Bronchial epithelial cell (primary cell): ENCODE results near the gene FBXL7. TPM values are rescaled to one million over a fixed set of nuclear protein-coding genes. Genes with fewer than 3 reads are reported as not detected.

ENCODE experiments used
- DNase-seq: peaks from one replicate; pipeline ENCODE4 v3.0.0-alpha.2; 2010; ENCODE audit warnings: low read depth
- FAIRE-seq: peaks from 2 replicates; lab custom pipeline; 2011; peaks lifted over from hg19 to GRCh38; lab: Jason Lieb, UNC
- H3K27me3 ChIP-seq: 2 replicates; pipeline ENCODE4 v1.5.1; 2011; ENCODE audit warnings: low read length; ENCODE audit not compliant: control insufficient read depth, insufficient read depth
- H3K36me3 ChIP-seq: 2 replicates; pipeline ENCODE4 v1.5.1; 2011; ENCODE audit warnings: low read length; ENCODE audit not compliant: control insufficient read depth, insufficient read depth
- H3K4me3 ChIP-seq: 2 replicates; pipeline ENCODE4 v1.5.1; 2011; ENCODE audit warnings: mild to moderate bottlenecking, low read depth, low read length, control low read depth
- total RNA-seq: library from RNA; depleted of rRNA; stranded (reverse); fragments of >200 nt; gene quantifications from 2 replicates; pipeline ENCODE4 v1.2.1, GENCODE V29; 2014
- TF ChIP-seq, protein P1 (sequence below): IDR thresholded peaks from 2 replicates; pipeline ENCODE4 v1.5.1; 2011; ENCODE audit warnings: mild to moderate bottlenecking, moderate library complexity, low read length, control low read depth, inconsistent platforms; ENCODE audit not compliant: insufficient read depth, severe bottlenecking

Gene FBXL7
- total RNA-seq, 1 donor from 2014 or later = 0.26 TPM

GRCh38 chr5:15459200-15459599 is 40.8 kb upstream of the FBXL7 start:
- H3K4me3 ChIP-seq = no peak overlapping the region
- FAIRE-seq (no peak), DNase-seq (no peak)
- no peaks in the 10 kb centered on the region for H3K27me3 ChIP-seq
- no peaks in the 10 kb centered on the region for H3K36me3 ChIP-seq
- TF ChIP-seq, protein P1, sequence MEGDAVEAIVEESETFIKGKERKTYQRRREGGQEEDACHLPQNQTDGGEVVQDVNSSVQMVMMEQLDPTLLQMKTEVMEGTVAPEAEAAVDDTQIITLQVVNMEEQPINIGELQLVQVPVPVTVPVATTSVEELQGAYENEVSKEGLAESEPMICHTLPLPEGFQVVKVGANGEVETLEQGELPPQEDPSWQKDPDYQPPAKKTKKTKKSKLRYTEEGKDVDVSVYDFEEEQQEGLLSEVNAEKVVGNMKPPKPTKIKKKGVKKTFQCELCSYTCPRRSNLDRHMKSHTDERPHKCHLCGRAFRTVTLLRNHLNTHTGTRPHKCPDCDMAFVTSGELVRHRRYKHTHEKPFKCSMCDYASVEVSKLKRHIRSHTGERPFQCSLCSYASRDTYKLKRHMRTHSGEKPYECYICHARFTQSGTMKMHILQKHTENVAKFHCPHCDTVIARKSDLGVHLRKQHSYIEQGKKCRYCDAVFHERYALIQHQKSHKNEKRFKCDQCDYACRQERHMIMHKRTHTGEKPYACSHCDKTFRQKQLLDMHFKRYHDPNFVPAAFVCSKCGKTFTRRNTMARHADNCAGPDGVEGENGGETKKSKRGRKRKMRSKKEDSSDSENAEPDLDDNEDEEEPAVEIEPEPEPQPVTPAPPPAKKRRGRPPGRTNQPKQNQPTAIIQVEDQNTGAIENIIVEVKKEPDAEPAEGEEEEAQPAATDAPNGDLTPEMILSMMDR = no peak

GRCh38 chr5:15463231-15463980 is 36.6 kb upstream of the FBXL7 start:
- no peak for FAIRE-seq
- TF ChIP-seq, protein P1 = peak; percentile 61
- DNase-seq = peak; percentile 29
- Histone ChIP-seq H3K36me3 (no peaks in the 10 kb centered on the region), H3K27me3 (no peaks in the 10 kb centered on the region), H3K4me3 (no peak overlapping the region)

DNA sequence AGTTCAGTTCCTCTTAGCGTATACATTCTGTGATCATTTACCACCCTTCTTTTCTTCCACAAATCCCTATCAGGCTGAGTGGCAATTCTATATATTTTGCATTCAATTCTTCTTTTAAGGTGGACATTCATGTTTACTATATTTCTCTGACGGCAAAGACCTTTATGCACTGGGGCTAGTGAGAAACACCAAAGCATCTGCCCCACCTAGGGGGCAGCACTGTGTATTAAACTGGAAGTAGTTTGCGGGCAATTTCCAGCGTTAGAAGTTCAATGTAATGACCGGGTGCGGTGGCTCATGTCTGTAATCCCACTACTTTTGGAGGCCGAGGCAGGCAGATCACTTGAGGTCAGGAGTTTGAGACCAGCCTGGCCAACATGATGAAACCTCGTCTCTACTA is 27.9 kb upstream of the FBXL7 start:
- H3K4me3 ChIP-seq = no peak overlapping the region
- no peak for FAIRE-seq
- no peaks in the 10 kb centered on the region for H3K36me3 ChIP-seq
- TF ChIP-seq, protein P1 = no peak
- no peaks in the 10 kb centered on the region for H3K27me3 ChIP-seq
- no peak for DNase-seq

DNA sequence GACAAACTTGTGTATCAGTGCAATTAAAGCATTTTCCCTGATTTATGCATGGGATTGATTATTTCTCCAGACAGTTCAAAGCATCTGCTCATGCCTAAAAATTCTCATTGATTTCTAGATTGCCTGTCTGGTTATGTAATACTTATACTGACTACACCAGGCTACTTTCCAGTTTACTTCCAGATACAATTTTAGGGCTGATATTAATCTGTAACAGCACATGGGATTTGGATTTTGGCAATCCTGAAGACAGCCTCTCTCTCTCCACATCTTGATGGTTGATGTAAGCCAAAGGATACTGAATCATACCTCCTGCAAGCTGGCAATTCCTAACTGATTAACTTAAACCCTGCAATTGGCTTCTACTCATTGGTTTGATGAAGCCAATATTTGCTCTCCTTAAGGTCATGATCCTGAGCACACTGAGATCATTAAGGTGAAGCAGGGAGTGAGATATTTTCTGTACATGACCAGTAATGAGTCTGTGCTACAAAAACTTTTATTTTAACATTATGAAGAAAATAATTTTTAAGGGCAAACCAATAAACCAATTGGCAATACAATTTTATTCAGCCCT is 25.7 kb upstream of the FBXL7 start:
- TF ChIP-seq, protein P1 = no peak
- H3K4me3 ChIP-seq = no peak overlapping the region
- no peak for FAIRE-seq
- H3K36me3 ChIP-seq = no peaks in the 10 kb centered on the region
- H3K27me3 ChIP-seq = no peaks in the 10 kb centered on the region
- no peak for DNase-seq

DNA sequence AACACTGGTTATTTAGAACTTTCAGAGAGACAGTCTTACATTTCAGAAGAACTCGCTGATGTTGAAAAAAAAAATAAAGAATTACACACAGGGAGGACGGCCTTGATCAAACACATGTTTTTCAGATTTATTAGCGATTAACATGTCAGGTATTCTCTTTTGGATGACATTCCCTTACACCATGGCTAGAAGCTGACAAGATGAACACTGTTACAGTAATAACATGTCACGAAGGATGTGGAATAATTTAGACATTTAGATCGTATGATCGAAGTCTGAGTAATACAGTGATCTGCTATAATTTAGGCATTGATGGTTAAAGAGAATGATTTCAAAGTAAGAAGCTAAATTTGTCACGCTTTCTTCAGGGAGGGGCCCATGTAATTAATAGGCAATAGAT is 24.6 kb upstream of the FBXL7 start:
- TF ChIP-seq, protein P1 = no peak
- FAIRE-seq (no peak), DNase-seq (no peak)
- Histone ChIP-seq H3K4me3 (no peak overlapping the region), H3K27me3 (no peaks in the 10 kb centered on the region), H3K36me3 (no peaks in the 10 kb centered on the region)
